ENCODE data around the gene CAT.

DNA sequence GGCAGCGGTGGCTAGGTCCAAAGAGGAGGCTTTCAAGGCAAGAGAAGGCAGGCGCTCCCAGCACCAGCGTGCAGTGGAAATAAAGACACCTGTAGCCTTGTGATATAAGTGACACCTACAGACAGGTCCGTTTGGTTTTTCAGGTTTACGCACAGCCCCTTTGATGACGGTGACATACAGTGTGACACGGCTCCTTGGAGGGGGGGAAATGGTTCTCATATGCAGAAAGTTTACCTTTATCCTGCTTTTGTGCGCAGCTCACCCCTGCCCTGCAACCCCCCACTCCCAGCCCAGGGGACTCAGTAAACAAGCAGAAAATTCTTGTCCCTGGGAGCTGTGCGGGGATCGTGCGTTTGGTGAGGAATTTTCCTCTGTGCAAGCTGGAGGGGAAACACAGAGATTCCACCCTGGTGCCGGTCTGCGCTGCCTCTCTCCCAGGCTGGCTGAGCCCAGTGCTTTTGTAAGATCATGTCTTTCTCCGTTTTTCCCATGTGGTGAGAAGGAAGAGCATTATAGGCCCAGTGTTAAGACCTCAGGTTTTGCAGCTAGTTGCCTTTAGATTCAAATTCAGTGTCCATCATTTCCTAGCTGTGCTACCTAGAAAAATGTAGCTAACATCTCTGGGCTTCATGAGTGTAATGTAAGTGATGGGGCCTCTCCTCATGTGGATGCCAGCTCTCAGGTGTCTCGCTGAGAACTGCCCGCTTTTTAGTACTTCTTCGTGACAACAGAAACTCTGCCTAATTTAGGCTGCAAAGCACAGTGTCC lies 75.1 kb downstream of the CAT start, which contains the start of gene ELF5:
- TF ChIP-seq, protein P1, sequence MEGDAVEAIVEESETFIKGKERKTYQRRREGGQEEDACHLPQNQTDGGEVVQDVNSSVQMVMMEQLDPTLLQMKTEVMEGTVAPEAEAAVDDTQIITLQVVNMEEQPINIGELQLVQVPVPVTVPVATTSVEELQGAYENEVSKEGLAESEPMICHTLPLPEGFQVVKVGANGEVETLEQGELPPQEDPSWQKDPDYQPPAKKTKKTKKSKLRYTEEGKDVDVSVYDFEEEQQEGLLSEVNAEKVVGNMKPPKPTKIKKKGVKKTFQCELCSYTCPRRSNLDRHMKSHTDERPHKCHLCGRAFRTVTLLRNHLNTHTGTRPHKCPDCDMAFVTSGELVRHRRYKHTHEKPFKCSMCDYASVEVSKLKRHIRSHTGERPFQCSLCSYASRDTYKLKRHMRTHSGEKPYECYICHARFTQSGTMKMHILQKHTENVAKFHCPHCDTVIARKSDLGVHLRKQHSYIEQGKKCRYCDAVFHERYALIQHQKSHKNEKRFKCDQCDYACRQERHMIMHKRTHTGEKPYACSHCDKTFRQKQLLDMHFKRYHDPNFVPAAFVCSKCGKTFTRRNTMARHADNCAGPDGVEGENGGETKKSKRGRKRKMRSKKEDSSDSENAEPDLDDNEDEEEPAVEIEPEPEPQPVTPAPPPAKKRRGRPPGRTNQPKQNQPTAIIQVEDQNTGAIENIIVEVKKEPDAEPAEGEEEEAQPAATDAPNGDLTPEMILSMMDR (conservative IDR thresholded peaks at IDR 0.05), result no peak
- TF ChIP-seq ZFX (IDR thresholded peaks at IDR 0.05), result no peak
